Measurements from ENCODE around the gene PTPRD. TPM values are rescaled to one million over a fixed set of nuclear protein-coding genes. Genes with fewer than 3 reads are reported as not detected.

The PTPRD gene
- total RNA-seq, 1 donor from 2014 or later = 5.7 TPM

DNA sequence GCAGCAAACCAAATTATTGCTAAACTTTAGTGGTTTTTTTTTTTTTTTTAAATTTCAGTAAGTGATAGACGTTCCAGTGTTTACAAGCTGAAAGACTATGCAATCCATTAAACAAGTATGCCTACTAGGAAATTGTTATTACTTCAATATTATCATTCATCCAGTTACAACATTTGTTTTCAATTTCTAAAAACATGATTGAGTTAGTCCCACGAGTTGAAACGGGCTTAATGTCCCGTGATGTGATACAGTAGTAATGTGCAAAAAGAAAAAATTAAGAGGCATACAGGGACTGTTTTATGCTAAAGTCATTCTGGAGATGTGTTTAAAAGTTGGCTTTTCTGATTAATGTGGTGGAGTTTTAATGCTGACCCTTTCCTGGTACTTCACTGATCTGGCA is 2262.9 kb downstream of the PTPRD start:
- no peaks in the 10 kb centered on the region for H3K27me3 Mint-ChIP-seq (ENCODE audit: low read depth)
- TF ChIP-seq, protein P1, sequence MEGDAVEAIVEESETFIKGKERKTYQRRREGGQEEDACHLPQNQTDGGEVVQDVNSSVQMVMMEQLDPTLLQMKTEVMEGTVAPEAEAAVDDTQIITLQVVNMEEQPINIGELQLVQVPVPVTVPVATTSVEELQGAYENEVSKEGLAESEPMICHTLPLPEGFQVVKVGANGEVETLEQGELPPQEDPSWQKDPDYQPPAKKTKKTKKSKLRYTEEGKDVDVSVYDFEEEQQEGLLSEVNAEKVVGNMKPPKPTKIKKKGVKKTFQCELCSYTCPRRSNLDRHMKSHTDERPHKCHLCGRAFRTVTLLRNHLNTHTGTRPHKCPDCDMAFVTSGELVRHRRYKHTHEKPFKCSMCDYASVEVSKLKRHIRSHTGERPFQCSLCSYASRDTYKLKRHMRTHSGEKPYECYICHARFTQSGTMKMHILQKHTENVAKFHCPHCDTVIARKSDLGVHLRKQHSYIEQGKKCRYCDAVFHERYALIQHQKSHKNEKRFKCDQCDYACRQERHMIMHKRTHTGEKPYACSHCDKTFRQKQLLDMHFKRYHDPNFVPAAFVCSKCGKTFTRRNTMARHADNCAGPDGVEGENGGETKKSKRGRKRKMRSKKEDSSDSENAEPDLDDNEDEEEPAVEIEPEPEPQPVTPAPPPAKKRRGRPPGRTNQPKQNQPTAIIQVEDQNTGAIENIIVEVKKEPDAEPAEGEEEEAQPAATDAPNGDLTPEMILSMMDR (IDR thresholded peaks at IDR 0.05) = no peak
- no peak overlapping the region for H3K4me3 Mint-ChIP-seq (ENCODE audit: unreplicated experiment)
- no peak overlapping the region for H3K27ac Mint-ChIP-seq (ENCODE audit: unreplicated experiment)
- H3K4me1 Mint-ChIP-seq (ENCODE audit: low read depth) = peaks cover 4% of the 10 kb centered on the region
- no peak for DNase-seq (ENCODE audit: low spot score)
- H3K36me3 Mint-ChIP-seq (ENCODE audit: low read depth) = no peaks in the 10 kb centered on the region
- H3K9me3 Mint-ChIP-seq (ENCODE audit: low read depth) = no peaks in the 10 kb centered on the region

DNA sequence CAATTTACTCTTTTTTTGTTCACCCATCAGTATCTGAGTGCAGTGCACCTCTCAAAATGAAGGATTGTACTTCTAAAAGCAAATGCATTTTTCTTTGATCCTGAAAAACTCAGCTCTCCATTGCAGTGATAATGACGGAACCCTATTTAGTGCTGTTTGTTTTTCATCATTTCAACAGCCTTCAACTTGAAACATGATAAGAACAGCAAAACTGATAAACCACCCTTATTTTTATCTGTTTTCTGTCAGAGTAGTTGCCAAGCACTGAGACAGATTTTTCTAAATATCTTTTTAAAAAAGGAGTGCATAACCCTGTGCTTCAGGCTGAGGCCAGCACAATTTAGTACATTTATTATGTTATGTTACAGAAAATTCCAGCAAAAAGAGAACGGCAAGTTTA is 2263.4 kb downstream of the PTPRD start:
- TF ChIP-seq, protein P1 (IDR thresholded peaks at IDR 0.05) = no peak
- H3K9me3 Mint-ChIP-seq (ENCODE audit: low read depth) = no peaks in the 10 kb centered on the region
- peaks cover 4% of the 10 kb centered on the region for H3K4me1 Mint-ChIP-seq (ENCODE audit: low read depth)
- no peak overlapping the region for H3K27ac Mint-ChIP-seq (ENCODE audit: unreplicated experiment)
- no peak for DNase-seq (ENCODE audit: low spot score)
- H3K27me3 Mint-ChIP-seq (ENCODE audit: low read depth) = no peaks in the 10 kb centered on the region
- H3K4me3 Mint-ChIP-seq (ENCODE audit: unreplicated experiment) = no peak overlapping the region
- no peaks in the 10 kb centered on the region for H3K36me3 Mint-ChIP-seq (ENCODE audit: low read depth)

DNA sequence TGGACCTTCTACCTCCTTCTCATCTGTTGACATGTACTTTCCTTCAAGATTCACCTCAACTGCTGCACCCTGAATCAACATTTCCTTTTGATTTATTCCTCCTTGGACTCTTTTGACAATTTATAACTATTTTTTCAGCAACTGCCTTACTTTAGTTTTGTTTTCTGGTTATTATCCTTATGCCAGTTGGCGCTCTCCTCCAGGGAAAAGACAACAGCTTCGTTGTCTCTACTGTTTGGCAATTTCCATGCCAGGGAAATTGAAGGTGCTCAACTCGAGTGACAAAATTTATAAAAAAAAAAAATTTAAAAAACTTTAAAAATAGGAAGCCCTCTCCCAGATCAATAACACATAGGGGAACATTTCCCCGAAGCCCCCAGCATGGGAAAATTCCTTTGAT is 2264.0 kb downstream of the PTPRD start:
- Mint-ChIP-seq H3K36me3 (ENCODE audit: low read depth) (no peaks in the 10 kb centered on the region), H3K4me1 (ENCODE audit: low read depth) (peaks cover 4% of the 10 kb centered on the region), H3K27ac (ENCODE audit: unreplicated experiment) (no peak overlapping the region), H3K27me3 (ENCODE audit: low read depth) (no peaks in the 10 kb centered on the region), H3K9me3 (ENCODE audit: low read depth) (no peaks in the 10 kb centered on the region), H3K4me3 (ENCODE audit: unreplicated experiment) (no peak overlapping the region)
- DNase-seq (ENCODE audit: low spot score) = no peak
- TF ChIP-seq, protein P1 (IDR thresholded peaks at IDR 0.05) = no peak

DNA sequence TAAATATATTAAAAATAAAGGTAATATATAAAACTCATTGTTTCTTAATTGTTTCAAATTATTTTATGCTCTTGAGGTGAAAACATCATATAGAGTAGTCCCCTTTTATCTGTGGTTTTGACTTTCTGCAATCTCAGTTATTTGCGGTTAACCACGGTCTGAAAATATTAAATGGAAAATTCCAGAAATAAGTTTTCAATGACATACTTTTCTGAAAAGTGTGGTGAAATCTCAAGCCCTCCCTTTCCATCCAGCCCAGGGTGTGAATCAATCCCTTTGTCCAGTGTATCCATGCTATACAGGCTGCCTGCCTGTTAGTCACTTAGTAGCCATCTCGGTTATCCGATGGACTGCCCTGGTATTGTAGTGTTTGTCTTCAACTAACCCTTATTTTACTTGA is 2266.5 kb downstream of the PTPRD start:
- peaks cover 4% of the 10 kb centered on the region for H3K4me1 Mint-ChIP-seq (ENCODE audit: low read depth)
- no peak overlapping the region for H3K4me3 Mint-ChIP-seq (ENCODE audit: unreplicated experiment)
- H3K9me3 Mint-ChIP-seq (ENCODE audit: low read depth) = no peaks in the 10 kb centered on the region
- no peaks in the 10 kb centered on the region for H3K36me3 Mint-ChIP-seq (ENCODE audit: low read depth)
- H3K27ac Mint-ChIP-seq (ENCODE audit: unreplicated experiment) = no peak overlapping the region
- TF ChIP-seq, protein P1 (IDR thresholded peaks at IDR 0.05) = no peak
- DNase-seq (ENCODE audit: low spot score) = no peak
- H3K27me3 Mint-ChIP-seq (ENCODE audit: low read depth) = no peaks in the 10 kb centered on the region

GRCh38 chr9:8338767-8339510 is 2273.9 kb downstream of the PTPRD start:
- H3K36me3 Mint-ChIP-seq (ENCODE audit: low read depth) = no peaks in the 10 kb centered on the region
- H3K4me3 Mint-ChIP-seq (ENCODE audit: unreplicated experiment) = no peak overlapping the region
- peaks cover 18% of the 10 kb centered on the region for H3K4me1 Mint-ChIP-seq (ENCODE audit: low read depth)
- no peaks in the 10 kb centered on the region for H3K9me3 Mint-ChIP-seq (ENCODE audit: low read depth)
- TF ChIP-seq, protein P1 (IDR thresholded peaks at IDR 0.05) = no peak
- no peak for DNase-seq (ENCODE audit: low spot score)
- H3K27me3 Mint-ChIP-seq (ENCODE audit: low read depth) = no peaks in the 10 kb centered on the region
- peak overlapping the region; percentile 4 for H3K27ac Mint-ChIP-seq (ENCODE audit: unreplicated experiment)

All from chondrocyte (in vitro differentiated cells).